HG03108 (cell line): ENCODE data around the gene GATA5.

ENCODE experiments used
- ATAC-seq: cut with Tn5 transposase; IDR thresholded peaks from one replicate; pipeline ENCODE4 v1.9.1; 2021; ENCODE audit warnings: moderate library complexity; ENCODE audit not compliant: unreplicated experiment

The GATA5 gene

GRCh38 chr20:62473717-62474603 lies 1.8 kb downstream of the GATA5 start:
- ATAC-seq, result no peak

GRCh38 chr20:62472941-62473585 lies 2.7 kb downstream of the GATA5 start:
- no peak for ATAC-seq

- no peak for ATAC-seq
These were observed 3.5 kb downstream of the GATA5 start for GRCh38 chr20:62472138-62472940.

GRCh38 chr20:62470459-62470858 lies 5.3 kb downstream of the GATA5 start:
- ATAC-seq, result no peak

- ATAC-seq, result no peak
These were observed 5.8 kb downstream of the GATA5 start for GRCh38 chr20:62470001-62470400.

- no peak for ATAC-seq
These were observed 6.4 kb downstream of the GATA5 start for GRCh38 chr20:62469352-62469751.

GRCh38 chr20:62466806-62467537 lies 8.8 kb downstream of the GATA5 start:
- ATAC-seq, result no peak

GRCh38 chr20:62466072-62466760 lies 9.6 kb downstream of the GATA5 start:
- no peak for ATAC-seq

- ATAC-seq, result no peak
These were observed 10.8 kb downstream of the GATA5 start for GRCh38 chr20:62464990-62465389.

- ATAC-seq, result no peak
These were observed 11.4 kb downstream of the GATA5 start for GRCh38 chr20:62464425-62464770.

GRCh38 chr20:62463651-62464424 lies 12.0 kb downstream of the GATA5 start:
- ATAC-seq, result no peak

- ATAC-seq, result no peak
These were observed 12.7 kb downstream of the GATA5 start for GRCh38 chr20:62462976-62463592.

- ATAC-seq, result no peak
These were observed 14.0 kb downstream of the GATA5 start for GRCh38 chr20:62461834-62462233.

GRCh38 chr20:62461157-62461556 lies 14.6 kb downstream of the GATA5 start:
- ATAC-seq, result no peak

- no peak for ATAC-seq
These were observed 15.1 kb downstream of the GATA5 start for GRCh38 chr20:62460678-62461077.

GRCh38 chr20:62459488-62459887 lies 16.3 kb downstream of the GATA5 start:
- no peak for ATAC-seq

- ATAC-seq, result no peak
These were observed 17.2 kb downstream of the GATA5 start for GRCh38 chr20:62458275-62459251.

GRCh38 chr20:62457831-62458230 lies 18.0 kb downstream of the GATA5 start:
- ATAC-seq, result no peak
